NCI-H526 (cell line): ENCODE measurements around the gene FOXD1.

Experiments used
- DNase-seq, 2 experiments: peaks; one replicate each; lab custom pipeline; 2025; lab: John Stamatoyannopoulos, UW

Gene FOXD1

GRCh38 chr5:73441378-73441777 is 7.2 kb downstream of the FOXD1 start:
- no peak for DNase-seq

GRCh38 chr5:73440262-73440661 is 8.3 kb downstream of the FOXD1 start:
- no peak for DNase-seq

DNA sequence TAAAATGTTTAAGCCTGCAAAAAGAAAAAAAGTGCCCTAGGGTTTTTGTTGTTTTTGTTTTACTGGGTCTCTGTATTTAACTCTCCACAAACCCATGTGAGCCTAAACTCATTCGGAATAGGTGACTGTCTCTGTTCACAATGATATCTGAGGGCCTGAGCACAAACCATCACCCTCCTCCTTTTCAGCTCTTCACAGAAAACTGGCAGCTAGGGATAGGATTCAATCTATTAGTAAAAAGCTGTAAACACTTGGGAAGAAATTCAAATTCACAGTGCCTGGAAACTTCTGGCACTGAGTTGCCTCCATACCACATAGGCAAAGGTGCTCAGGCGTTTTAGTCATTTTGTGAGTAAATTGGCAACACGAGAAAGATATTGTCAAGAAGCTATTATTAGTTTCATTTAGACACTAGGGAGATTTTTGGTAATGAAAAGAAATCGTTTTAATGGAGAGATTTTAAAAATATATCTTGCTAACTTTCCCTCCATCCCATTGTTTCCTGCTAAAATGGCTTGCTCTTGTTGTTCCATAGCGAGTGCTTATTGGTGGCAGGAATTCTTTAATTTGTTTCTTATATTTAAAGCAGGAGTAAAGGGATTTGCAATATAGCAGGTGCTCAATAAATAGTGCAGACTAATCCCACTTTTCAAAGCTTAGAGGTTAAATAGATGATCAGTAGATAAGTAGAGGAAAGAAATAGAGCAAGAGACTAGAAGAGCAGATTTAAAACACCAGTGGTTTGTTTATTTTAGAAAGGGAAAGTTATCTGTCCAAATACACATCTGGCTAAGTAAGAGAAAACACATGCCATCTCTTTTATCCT is 9.7 kb downstream of the FOXD1 start:
- no peak for DNase-seq

DNA sequence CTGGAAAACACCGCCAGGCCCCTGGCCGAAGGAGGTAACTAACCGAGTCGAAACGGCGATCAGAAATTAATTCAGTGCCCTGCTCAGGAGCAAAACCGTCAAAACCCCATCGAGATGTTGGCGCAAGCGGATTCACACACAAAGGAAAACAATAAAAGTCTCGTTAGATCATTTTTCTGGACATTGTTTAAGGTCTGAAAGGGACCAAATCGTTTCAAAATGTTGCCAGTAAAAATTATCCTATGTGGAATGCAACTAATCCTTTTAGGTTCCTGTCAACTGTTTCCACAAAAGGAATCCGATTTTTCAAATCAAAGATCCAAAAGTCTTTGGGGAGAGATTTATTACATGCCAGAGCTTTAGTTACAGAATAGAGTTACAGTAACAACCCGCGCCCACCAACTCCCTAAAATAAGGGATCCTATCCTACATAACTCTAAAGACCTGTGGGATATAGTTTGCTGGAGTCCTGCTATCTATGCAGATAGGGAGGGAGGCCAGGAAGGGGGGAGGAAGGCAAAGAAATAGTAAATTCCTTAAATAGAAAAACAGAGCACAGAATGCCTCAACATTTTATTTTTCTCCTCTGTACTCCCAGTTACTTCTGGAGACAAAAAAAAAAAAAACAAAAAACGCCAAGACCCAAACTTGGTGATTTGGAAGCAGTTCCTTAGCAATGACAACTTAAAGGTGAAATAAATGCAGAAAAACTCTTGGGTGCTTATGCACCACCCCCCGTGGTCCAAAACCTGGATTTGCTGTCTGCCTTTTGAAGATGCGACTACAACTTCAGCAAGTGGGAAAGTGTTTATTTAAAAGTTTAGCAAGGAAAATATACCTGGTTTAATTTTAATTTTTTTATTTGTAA is 10.6 kb downstream of the FOXD1 start:
- DNase-seq: no peak

- peak; percentile 59 to 87 for DNase-seq
Measured at GRCh38 chr5:73437101-73437776, 11.3 kb downstream of the FOXD1 start.

DNA sequence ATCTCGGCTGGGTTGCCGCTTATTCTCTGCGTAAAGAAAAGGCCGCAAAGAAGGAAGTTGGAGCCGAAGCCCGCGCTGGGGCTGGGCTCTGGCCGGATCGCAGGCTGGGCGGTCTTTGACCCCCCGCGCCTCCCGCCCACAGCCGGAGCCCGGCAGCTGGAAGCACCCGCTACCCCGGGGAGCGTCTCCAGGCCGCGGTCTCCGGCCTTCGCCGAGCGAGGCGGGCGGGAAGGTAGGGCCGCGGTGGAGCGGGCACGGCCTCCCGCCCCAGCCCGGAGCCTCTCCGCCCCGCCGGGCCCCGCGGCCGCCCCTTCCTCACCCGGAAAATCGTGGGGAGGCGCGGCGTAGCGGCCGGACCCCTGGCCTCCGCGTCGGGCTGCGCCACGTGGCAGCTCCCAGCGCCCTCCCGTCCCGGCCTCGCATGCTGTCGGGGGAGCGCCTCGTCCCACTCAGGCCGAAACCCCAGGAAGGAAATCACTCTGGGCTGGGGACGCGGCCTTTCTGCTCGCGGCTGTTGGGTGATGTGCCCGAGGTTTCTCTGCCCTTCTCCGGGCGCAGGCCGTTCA is 12.0 kb downstream of the FOXD1 start:
- DNase-seq: no peak

DNA sequence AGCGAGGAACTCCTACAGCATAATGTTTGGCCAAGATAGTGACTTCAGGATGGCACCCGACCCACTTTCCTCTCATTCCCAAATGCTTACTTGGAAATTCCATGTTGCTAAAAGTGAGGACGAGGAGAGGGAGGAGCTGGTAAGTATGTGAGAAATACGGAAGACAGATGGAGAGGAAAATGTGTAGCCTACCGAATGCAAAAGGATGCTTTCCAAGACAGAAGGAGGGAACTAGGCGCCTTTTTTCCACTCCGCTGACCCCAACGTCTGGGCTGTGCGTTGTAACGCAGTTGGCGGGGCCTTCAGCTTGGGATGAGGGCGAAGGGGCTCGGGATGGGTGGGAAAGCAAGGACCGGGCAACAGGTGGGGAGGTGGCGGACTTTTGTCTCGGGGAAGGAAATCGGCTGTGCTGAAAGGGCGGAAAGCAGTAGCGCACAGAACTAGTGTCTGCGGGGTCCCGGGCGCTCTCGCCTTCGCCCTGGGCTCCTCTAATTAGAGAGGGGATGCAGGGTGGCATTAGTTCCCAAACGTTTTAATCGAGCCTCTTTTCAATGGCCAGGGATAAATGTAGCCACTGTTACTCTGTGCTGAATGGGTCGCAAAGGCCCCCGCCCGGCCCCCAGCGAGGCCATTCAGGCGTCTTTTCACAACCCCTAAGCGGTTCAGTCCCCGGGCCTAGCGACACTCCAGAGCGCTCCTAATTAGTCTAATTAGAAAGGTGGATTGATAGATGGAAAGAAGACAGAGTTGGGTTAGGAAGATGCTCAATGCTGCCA is 12.6 kb downstream of the FOXD1 start:
- DNase-seq: no peak

GRCh38 chr5:73434907-73435306 is 13.7 kb downstream of the FOXD1 start:
- DNase-seq: no peak

GRCh38 chr5:73434461-73434860 is 14.1 kb downstream of the FOXD1 start:
- no peak for DNase-seq

DNA sequence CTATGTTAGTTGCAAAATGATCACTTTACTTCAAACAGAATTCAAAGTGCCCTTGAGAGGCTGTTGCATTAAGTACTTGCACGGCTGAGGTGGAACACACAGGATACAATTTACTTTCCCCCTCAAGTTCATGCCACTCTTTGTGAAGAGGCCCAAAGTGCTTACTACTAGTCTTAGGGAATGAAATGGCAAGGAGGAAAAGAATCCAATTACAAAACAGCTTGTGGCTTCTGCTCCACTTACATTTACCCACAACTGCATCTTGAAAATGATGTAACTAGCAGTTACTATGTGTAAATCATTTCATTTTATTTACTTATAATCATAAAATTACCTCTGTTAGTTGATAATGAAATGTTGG is 14.6 kb downstream of the FOXD1 start:
- no peak for DNase-seq

GRCh38 chr5:73433272-73433981 is 15.2 kb downstream of the FOXD1 start:
- DNase-seq: no peak

DNA sequence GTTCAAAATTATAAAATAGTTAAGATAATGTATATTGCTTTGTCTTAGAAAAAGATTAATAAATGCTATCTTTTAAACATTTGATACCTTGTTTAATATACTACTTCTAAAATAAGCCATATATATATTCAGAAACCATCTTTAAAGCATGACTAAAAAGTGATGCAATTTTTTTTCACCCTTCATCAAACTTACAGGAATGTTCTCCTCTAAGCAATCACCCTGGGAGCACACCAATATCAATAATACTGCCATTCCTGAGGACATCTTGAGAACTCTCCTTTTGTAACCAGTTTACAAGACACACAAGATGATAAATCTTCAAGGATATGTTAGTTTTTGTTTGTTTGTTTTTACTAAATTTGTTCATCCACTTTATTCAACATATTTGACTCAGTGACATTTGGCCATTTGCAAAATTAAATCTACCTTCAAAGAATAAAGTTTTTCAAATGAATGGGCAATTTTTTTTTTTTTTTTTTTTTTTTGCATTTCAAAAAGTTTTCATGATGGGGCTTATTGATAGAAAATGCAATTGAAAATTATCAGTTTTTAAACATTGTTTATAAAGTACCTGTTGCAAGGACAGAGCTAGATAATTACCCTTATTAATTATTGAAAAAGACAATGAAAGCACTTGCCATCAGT is 17.2 kb downstream of the FOXD1 start:
- DNase-seq: no peak

DNA sequence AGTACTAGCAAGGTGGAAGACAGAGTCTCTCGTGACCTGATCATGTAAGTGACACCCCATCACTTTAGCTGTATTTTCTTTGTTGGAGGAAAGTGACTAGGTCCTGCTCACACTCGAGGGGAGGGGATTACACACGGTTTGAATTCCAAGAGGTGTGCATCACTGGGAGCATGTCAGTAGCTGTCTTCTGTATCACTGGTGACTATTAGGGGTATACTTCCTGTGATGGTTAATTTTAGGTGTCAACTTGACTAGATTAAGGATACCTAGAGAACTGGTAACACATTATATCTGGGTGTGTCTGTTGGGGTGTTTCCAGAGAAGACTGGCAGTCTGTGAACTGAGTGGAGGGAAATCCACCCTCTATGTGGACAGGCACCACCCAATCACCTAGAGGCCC is 22.5 kb downstream of the FOXD1 start:
- no peak for DNase-seq

- DNase-seq: no peak
Measured at GRCh38 chr5:73424556-73424977, 24.0 kb downstream of the FOXD1 start.

- DNase-seq: no peak
Measured at GRCh38 chr5:73422164-73422563, 26.4 kb downstream of the FOXD1 start.

DNA sequence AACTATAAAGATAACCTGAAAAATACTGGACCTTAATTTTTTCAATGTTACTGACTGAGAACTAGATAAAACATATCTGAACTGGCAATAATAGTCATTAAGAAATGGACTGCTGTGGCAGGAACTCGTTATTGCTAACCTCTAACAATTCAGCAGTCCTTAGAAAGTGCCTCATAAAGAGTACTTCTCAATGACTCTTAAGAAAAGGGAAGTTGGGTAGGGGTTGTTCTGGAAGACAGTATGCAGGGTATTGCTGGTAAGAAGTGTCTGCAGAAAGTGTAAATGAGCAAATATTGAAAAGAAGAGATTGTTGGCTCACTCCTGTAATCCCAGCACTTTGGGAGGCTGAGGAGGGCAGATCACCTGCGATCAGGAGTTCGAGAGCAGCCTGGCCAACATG is 27.9 kb downstream of the FOXD1 start:
- DNase-seq: no peak

DNA sequence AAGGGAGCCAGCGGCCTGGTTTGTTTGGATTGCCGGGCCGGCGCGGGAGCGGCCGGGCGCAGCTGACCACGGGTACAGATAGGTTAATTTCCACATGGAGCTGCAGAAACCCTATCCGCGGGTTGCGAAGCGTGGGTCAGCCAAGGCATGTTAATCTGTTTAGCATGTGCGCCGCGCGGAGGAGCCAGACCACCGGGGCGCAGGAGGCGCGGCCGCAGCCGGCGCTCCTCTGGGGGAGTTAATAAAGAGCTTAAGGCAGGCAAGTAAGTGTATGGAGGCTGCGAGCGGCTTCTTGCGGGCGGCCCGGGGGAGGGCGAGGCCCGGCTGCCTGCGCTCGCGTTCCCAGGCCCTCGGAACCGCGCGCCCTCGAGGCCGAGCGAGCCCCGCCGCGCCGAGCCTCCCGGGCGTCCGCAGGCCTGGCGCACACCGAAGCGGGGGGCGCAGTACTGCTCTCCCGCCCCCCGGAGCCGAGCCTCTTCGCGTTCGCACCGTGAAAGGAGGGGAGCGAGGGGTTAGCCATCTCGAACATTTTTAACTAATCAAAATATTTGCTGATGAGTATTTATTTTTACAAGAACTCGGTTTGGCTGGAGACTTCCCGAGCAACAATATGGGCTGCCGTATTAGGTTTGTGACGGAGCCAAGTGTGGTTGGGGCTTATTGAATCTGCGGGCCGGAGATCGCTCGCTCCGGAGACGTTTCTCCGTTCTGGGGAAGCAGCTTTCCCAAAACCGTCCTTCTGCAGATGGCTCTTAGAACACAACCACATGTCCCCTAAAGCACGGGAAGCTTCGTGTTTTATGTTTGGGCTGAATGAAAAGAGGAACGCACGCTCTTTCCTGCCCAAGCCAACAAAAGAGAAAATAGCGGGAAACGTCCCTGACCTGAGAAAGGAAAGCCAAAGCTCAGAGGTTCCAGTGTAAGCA is 28.8 kb downstream of the FOXD1 start:
- no peak for DNase-seq

DNA sequence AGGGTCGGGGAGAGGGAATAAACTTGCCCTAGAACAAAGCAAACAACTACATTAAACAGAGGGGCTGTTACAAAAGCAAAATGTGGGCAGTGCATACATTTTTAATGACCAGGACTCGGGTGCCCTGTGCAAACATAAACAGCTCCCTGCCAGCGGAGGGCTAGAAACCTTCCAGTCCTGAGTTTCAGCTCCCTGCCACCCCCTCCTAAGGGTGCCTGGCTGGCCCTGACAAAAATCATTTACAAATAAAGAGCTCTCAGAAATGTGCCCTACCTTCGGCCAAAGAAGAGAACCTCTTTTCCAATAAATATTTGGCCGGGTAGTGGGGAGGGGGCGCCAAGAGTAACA is 29.5 kb downstream of the FOXD1 start:
- DNase-seq: no peak

- DNase-seq: no peak
Measured at GRCh38 chr5:73418244-73418691, 30.3 kb downstream of the FOXD1 start.
